ENCODE results near the gene CCDC175. TPM values are rescaled to one million over a fixed set of nuclear protein-coding genes. Genes with fewer than 3 reads are reported as not detected.

CCDC175 gene
- total and polyA plus RNA-seq, 10 of the 15 experiments (the other 5 are each of a cell fraction or from before 2014, with no cell fraction given): not detected

DNA sequence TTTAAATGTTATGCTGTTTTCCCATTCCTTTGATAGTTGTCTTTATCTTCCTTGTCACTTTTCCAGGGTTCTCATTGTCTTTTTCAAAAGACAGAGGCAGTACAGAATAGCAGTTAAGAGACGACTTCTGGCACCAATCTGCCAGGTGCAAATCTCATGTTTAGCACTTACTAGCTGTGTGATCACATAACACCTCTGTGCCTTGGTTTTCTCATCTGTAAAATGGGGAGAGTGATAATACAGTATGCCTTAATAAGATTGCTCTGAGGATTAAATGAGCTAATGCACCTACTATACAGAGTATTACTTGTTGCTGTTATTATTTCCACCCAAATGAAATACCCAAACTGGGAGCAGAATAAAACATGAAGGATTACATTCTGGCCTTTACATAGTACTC is 116.2 kb downstream of the CCDC175 start:
- H2AFZ ChIP-seq (ENCODE audit: control insufficient read depth, low read depth, low read length): no peak overlapping the region
- H3K9ac ChIP-seq (ENCODE audit: control insufficient read depth, insufficient read depth, low read length): no peak overlapping the region
- no peaks in the 10 kb centered on the region for H3K9me3 ChIP-seq (replicated peaks; ENCODE audit: control insufficient read depth, insufficient read depth, low read length)
- H3K27ac ChIP-seq (ENCODE audit: control insufficient read depth, insufficient read depth): no peak overlapping the region
- RAD21 ChIA-PET (ENCODE audit: unreplicated experiment): no interaction called here
- H3K79me2 ChIP-seq (ENCODE audit: control insufficient read depth, insufficient read depth, low read length): no peaks in the 10 kb centered on the region
- no peaks in the 10 kb centered on the region for H4K20me1 ChIP-seq (ENCODE audit: control insufficient read depth, insufficient read depth)
- H3K27me3 ChIP-seq (replicated peaks in 1 of 2; ENCODE audit: control insufficient read depth in 2 of 2, insufficient read depth in 2 of 2, low read length in 1 of 2): no peaks in the 10 kb centered on the region
- in situ Hi-C loops (cut with MboI): no loop called here
- WGBS (ENCODE audit: insufficient coverage, insufficient replicate concordance, low lambda C conversion rate, missing lambda C conversion rate): 93% methylated on average over 1 of the region's 1 CpG
- ATAC-seq: no peak
- H3K4me3 ChIP-seq: no peak overlapping the region
- intact Hi-C loops (cut with micrococcal nuclease; ENCODE audit: unreplicated experiment): no loop called here
- CTCF ChIA-PET: interaction anchor here (1.4 to 1.7 kb wide), 2 partner anchors 24 to 332 kb away, joined by 4 to 5 read pairs; partner anchors contain the start of genes JKAMP and L3HYPDH
- no peak for FAIRE-seq
- H3K4me1 ChIP-seq (ENCODE audit: control insufficient read depth, insufficient read depth, low read length): peaks cover 9% of the 10 kb centered on the region
- no peak for DNase-seq (ENCODE audit: low read depth, low spot score)
- no peak overlapping the region for H3K4me2 ChIP-seq (ENCODE audit: control insufficient read depth, insufficient read depth)
- no peaks in the 10 kb centered on the region; a peak in 1 of 4 replicates for H3K36me3 ChIP-seq (ENCODE audit: control insufficient read depth in 2 of 2, insufficient read depth in 2 of 2, low read length in 1 of 2)
- POLR2A ChIA-PET: interaction anchor here (0.6 kb wide), 1 partner anchor 830 kb away, joined by 5 read pairs; no protein-coding TSS in a partner anchor
- TF ChIP-seq, protein P1, sequence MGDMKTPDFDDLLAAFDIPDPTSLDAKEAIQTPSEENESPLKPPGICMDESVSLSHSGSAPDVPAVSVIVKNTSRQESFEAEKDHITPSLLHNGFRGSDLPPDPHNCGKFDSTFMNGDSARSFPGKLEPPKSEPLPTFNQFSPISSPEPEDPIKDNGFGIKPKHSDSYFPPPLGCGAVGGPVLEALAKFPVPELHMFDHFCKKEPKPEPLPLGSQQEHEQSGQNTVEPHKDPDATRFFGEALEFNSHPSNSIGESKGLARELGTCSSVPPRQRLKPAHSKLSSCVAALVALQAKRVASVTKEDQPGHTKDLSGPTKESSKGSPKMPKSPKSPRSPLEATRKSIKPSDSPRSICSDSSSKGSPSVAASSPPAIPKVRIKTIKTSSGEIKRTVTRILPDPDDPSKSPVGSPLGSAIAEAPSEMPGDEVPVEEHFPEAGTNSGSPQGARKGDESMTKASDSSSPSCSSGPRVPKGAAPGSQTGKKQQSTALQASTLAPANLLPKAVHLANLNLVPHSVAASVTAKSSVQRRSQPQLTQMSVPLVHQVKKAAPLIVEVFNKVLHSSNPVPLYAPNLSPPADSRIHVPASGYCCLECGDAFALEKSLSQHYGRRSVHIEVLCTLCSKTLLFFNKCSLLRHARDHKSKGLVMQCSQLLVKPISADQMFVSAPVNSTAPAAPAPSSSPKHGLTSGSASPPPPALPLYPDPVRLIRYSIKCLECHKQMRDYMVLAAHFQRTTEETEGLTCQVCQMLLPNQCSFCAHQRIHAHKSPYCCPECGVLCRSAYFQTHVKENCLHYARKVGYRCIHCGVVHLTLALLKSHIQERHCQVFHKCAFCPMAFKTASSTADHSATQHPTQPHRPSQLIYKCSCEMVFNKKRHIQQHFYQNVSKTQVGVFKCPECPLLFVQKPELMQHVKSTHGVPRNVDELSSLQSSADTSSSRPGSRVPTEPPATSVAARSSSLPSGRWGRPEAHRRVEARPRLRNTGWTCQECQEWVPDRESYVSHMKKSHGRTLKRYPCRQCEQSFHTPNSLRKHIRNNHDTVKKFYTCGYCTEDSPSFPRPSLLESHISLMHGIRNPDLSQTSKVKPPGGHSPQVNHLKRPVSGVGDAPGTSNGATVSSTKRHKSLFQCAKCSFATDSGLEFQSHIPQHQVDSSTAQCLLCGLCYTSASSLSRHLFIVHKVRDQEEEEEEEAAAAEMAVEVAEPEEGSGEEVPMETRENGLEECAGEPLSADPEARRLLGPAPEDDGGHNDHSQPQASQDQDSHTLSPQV (IDR thresholded peaks at IDR 0.05): no peak
- TF ChIP-seq, protein P2, sequence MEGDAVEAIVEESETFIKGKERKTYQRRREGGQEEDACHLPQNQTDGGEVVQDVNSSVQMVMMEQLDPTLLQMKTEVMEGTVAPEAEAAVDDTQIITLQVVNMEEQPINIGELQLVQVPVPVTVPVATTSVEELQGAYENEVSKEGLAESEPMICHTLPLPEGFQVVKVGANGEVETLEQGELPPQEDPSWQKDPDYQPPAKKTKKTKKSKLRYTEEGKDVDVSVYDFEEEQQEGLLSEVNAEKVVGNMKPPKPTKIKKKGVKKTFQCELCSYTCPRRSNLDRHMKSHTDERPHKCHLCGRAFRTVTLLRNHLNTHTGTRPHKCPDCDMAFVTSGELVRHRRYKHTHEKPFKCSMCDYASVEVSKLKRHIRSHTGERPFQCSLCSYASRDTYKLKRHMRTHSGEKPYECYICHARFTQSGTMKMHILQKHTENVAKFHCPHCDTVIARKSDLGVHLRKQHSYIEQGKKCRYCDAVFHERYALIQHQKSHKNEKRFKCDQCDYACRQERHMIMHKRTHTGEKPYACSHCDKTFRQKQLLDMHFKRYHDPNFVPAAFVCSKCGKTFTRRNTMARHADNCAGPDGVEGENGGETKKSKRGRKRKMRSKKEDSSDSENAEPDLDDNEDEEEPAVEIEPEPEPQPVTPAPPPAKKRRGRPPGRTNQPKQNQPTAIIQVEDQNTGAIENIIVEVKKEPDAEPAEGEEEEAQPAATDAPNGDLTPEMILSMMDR (IDR thresholded peaks at IDR 0.05 in 2 of 3, conservative IDR thresholded peaks at IDR 0.05 in 1 of 3; ENCODE audit: control insufficient read depth in 2 of 3, extremely low read depth in 1 of 3, insufficient read depth in 1 of 3, low read depth in 3 of 3, low read length in 3 of 3): no peak
- no peak for TF ChIP-seq PAX5 (IDR thresholded peaks at IDR 0.05; ENCODE audit: borderline replicate concordance, low read depth, low read length)
- no peak for TF ChIP-seq GATAD2B (conservative IDR thresholded peaks at IDR 0.05; ENCODE audit: low read depth)
- no peak for TF ChIP-seq BRCA1 (IDR thresholded peaks at IDR 0.05; ENCODE audit: low read depth, low read length)
- no peak for TF ChIP-seq CHD1 (IDR thresholded peaks at IDR 0.05; ENCODE audit: low read depth, low read length)
- BruUV-seq (replicated peaks): no TSS peak
- SMC1A ChIA-PET (ENCODE audit: uncharacterized antibody, unreplicated experiment): interaction anchor here (0.6 kb wide), 1 partner anchor 9 kb away, joined by 3 read pairs; no protein-coding TSS in a partner anchor

Measured in GM12878 (cell line).